ENCODE measurements around the gene MBTPS2.

Gene MBTPS2

GRCh38 chrX:21911481-21911880, 72.1 kb downstream of the MBTPS2 start:
- H3K4me3 ChIP-seq (ENCODE audit: low read length), result no peak overlapping the region
- DNase-seq (ENCODE audit: low read depth), result no peak
- no peak for TF ChIP-seq CTCF (IDR thresholded peaks at IDR 0.05; ENCODE audit: insufficient read depth, low read depth, low read length, missing control alignments)

GRCh38 chrX:21912220-21912619, 72.8 kb downstream of the MBTPS2 start:
- H3K4me3 ChIP-seq (ENCODE audit: low read length), result no peak overlapping the region
- TF ChIP-seq CTCF (IDR thresholded peaks at IDR 0.05; ENCODE audit: insufficient read depth, low read depth, low read length, missing control alignments), result no peak

GRCh38 chrX:21912989-21913388, 73.6 kb downstream of the MBTPS2 start:
- no peak for DNase-seq (ENCODE audit: low read depth)
- no peak for TF ChIP-seq CTCF (IDR thresholded peaks at IDR 0.05; ENCODE audit: insufficient read depth, low read depth, low read length, missing control alignments)
- no peak overlapping the region for H3K4me3 ChIP-seq (ENCODE audit: low read length)

More at GRCh38 chrX:21912220-21912619, 72.8 kb downstream of the MBTPS2 start:
- DNase-seq (ENCODE audit: low read depth), result no peak

- DNase-seq (ENCODE audit: low read depth), result no peak
- no peak for TF ChIP-seq CTCF (IDR thresholded peaks at IDR 0.05; ENCODE audit: insufficient read depth, low read depth, low read length, missing control alignments)
- H3K4me3 ChIP-seq (ENCODE audit: low read length), result no peak overlapping the region
Observed at GRCh38 chrX:21926116-21926515, 86.7 kb downstream of the MBTPS2 start.

- no peak for TF ChIP-seq CTCF (IDR thresholded peaks at IDR 0.05; ENCODE audit: insufficient read depth, low read depth, low read length, missing control alignments)
- DNase-seq (ENCODE audit: low read depth), result peak; percentile 90
- H3K4me3 ChIP-seq (ENCODE audit: low read length), result no peak overlapping the region
Observed at GRCh38 chrX:21926527-21927278, 87.3 kb downstream of the MBTPS2 start.

- no peak for DNase-seq (ENCODE audit: low read depth)
- no peak for TF ChIP-seq CTCF (IDR thresholded peaks at IDR 0.05; ENCODE audit: insufficient read depth, low read depth, low read length, missing control alignments)
- H3K4me3 ChIP-seq (ENCODE audit: low read length), result no peak overlapping the region
Observed at GRCh38 chrX:21929209-21929608, 89.8 kb downstream of the MBTPS2 start.

- no peak for TF ChIP-seq CTCF (IDR thresholded peaks at IDR 0.05; ENCODE audit: insufficient read depth, low read depth, low read length, missing control alignments)
- no peak overlapping the region for H3K4me3 ChIP-seq (ENCODE audit: low read length)
- DNase-seq (ENCODE audit: low read depth), result no peak
Observed at GRCh38 chrX:21930986-21931385, 91.6 kb downstream of the MBTPS2 start.
